ENCODE measurements around the gene FAM76B.

GRCh38 chr11:95767498-95767897 is 22.1 kb downstream of the FAM76B start:
- TF ChIP-seq CTCF (conservative IDR thresholded peaks at IDR 0.05; ENCODE audit: low read depth, low read length) (no peak), EZH2 (IDR thresholded peaks at IDR 0.05; ENCODE audit: borderline replicate concordance, low read depth, low read length, poor library complexity, severe bottlenecking) (no peak)

Data from A673 (cell line).